ENCODE measurements around the gene DNAAF9.

DNA sequence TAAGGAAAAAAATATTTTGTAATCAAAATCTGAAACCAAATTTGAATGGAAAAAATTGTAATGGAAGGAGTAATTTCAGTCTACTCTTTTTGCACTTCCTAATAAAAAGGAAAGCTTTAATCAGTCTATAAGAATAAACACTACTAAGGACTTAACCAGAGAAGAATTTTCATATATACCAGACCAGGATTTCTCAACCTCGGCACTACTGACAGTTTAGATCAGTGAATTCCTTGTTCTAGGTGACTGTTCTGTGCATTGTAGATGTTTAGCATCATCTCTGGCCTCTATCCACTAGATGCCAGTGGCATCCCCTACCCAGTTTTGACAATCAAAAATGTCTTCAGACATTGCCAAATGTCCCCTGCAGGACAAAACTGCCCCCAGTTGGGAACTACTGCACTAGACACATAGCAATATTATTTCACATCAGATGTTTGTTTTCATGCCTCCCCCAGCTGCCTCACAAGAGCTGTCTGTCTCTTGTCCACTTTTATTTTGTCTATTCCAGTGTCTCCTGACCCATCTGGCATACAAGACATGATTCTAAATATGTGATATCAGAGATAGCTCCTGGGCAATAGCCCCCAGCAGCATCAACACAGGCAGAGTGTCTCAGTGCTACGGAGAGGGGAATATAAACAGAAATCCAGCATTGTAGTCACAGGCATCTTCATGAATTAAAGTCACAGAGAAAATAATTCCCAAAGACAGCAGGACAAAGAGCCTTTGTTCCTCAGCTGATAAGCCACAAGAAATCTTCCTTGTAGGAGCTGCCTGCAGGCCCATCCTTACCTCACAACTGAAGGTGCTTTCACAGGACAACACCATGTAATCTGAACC, 27.0 kb downstream of the DNAAF9 start:
- TF ChIP-seq POLR2A (IDR thresholded peaks at IDR 0.05) (no peak), CTCF (IDR thresholded peaks at IDR 0.05) (no peak)

All from testis (tissue), 2 donors.